Endothelial cell of umbilical vein (primary cell): ENCODE data around the gene SESN2. TPM values are rescaled to one million over a fixed set of nuclear protein-coding genes. Genes with fewer than 3 reads are reported as not detected.

Source experiments
- BruUV-seq: library from RNA; stranded (reverse); fragments of 400-500 nt; replicated peaks from 2 replicates; lab custom pipeline; 2021; lab: Mats Ljungman, UMichigan
- CTCF ChIA-PET: fragments of 300-600, 350-600 bp; sonication (Branson Sonifier 250); formaldehyde crosslinking; loops from one replicate; lab custom pipeline; 2021; ENCODE audit warnings: antibody characterized with exemption, inconsistent platforms; lab: Charles Lee
- POLR2A ChIA-PET: fragments of 300-600, 350-600 bp; sonication (Branson Sonifier 250); formaldehyde crosslinking; loops from one replicate; lab custom pipeline; 2021; ENCODE audit warnings: antibody characterized with exemption, inconsistent platforms; lab: Charles Lee
- DNase-seq: peaks from one replicate; pipeline ENCODE4 v3.0.0-alpha.2; 2011; ENCODE audit warnings: low read depth, low spot score
- FAIRE-seq: peaks from 2 replicates; lab custom pipeline; 2011; peaks lifted over from hg19 to GRCh38; lab: Jason Lieb, UNC
- H2AFZ ChIP-seq: 2 replicates; pipeline ENCODE4 v1.6.0; 2012; ENCODE audit warnings: low read depth, low read length, control low read depth, inconsistent platforms
- H3K27ac ChIP-seq: 2 replicates; pipeline ENCODE4 v1.5.1; 2011; ENCODE audit warnings: low read depth, mild to moderate bottlenecking, control low read depth, low read length, moderate library complexity; ENCODE audit not compliant: insufficient read depth
- H3K27me3 ChIP-seq, 2 experiments: 2 replicates each; pipeline versions ENCODE4 v1.6.0 to v1.6.1; 2011; ENCODE audit warnings: low read length in 2 of 2, mixed read lengths in 1 of 2; ENCODE audit not compliant: control insufficient read depth in 2 of 2, insufficient read depth in 2 of 2
- H3K36me3 ChIP-seq, 2 experiments: 2 replicates in 1 of 2; 3 replicates in 1 of 2; pipeline ENCODE4 v1.5.1; 2011; ENCODE audit warnings: low read length in 2 of 2, mild to moderate bottlenecking in 1 of 2, moderate library complexity in 1 of 2; ENCODE audit not compliant: control insufficient read depth in 2 of 2, insufficient read depth in 2 of 2; ENCODE audit errors: extremely low read depth in 1 of 2
- H3K4me1 ChIP-seq: 3 replicates; pipeline ENCODE4 v1.5.1; 2011; ENCODE audit warnings: mild to moderate bottlenecking, low read length; ENCODE audit not compliant: control insufficient read depth, insufficient read depth; ENCODE audit errors: extremely low read depth
- H3K4me2 ChIP-seq: 2 replicates; pipeline ENCODE4 v1.6.1; 2011; ENCODE audit warnings: low read length, control low read depth, mixed read lengths; ENCODE audit not compliant: insufficient read depth
- H3K4me3 ChIP-seq, 3 experiments: fragments of 200-600 bp in 1 of 3; sonication (generic), shearing (Covaris generic) in 1 of 3; replicated peaks in 1 of 3; 2 replicates each; pipeline ENCODE4 v1.5.1; 2011 to 2016; ENCODE audit warnings: control low read depth in 3 of 3, low read length in 3 of 3, mild to moderate bottlenecking in 2 of 3, inconsistent platforms in 1 of 3, low read depth in 1 of 3, moderate library complexity in 1 of 3; ENCODE audit not compliant: insufficient read depth in 1 of 3
- H3K79me2 ChIP-seq: 2 replicates; pipeline ENCODE4 v1.6.0; 2012; ENCODE audit warnings: low read length, inconsistent platforms; ENCODE audit not compliant: control insufficient read depth, insufficient read depth
- H3K9ac ChIP-seq: replicated peaks from 2 replicates; pipeline ENCODE3; 2011; ENCODE audit warnings: low read length, control low read depth; ENCODE audit not compliant: insufficient read depth; ENCODE audit errors: extremely low read depth
- H3K9me1 ChIP-seq: replicated peaks from 3 replicates; pipeline ENCODE4 v1.6.0; 2011; ENCODE audit warnings: mild to moderate bottlenecking, low read length; ENCODE audit not compliant: control insufficient read depth, insufficient read depth; ENCODE audit errors: extremely low read depth
- H3K9me3 ChIP-seq: replicated peaks from 2 replicates; pipeline ENCODE4 v1.5.1; 2012; ENCODE audit warnings: low read length, inconsistent platforms; ENCODE audit not compliant: control insufficient read depth, insufficient read depth
- H4K20me1 ChIP-seq: replicated peaks from 2 replicates; pipeline ENCODE3; 2011; ENCODE audit warnings: mild to moderate bottlenecking, low read length; ENCODE audit not compliant: control insufficient read depth, insufficient read depth; ENCODE audit errors: extremely low read depth
- CTCF ChIP-seq, 2 donors: IDR thresholded peaks; 1 replicate in 1 of 2; 2 replicates in 1 of 2; pipeline ENCODE4 v1.5.1; 2011; ENCODE audit warnings: low read length in 2 of 2, mild to moderate bottlenecking in 2 of 2, moderate library complexity in 2 of 2, control low read depth in 1 of 2, inconsistent platforms in 1 of 2, low read depth in 1 of 2; ENCODE audit not compliant: insufficient read depth in 1 of 2; ENCODE audit errors: extremely low read depth in 1 of 2
- EZH2 ChIP-seq: IDR thresholded peaks from 2 replicates; pipeline ENCODE4 v1.6.1; 2012; ENCODE audit warnings: borderline replicate concordance, low read depth, mild to moderate bottlenecking, moderate library complexity, low read length, inconsistent platforms; ENCODE audit not compliant: severe bottlenecking
- FOS ChIP-seq: IDR thresholded peaks from 2 replicates; pipeline ENCODE4 v1.6.1; 2011; ENCODE audit warnings: mild to moderate bottlenecking, low read length, moderate library complexity, borderline replicate concordance; ENCODE audit not compliant: insufficient read depth
- GATA2 ChIP-seq: IDR thresholded peaks from 2 replicates; pipeline ENCODE4 v1.7.0; 2011; ENCODE audit warnings: low read depth, mild to moderate bottlenecking, moderate library complexity, mixed read lengths, low read length; ENCODE audit not compliant: insufficient read length, insufficient read depth
- JUN ChIP-seq: IDR thresholded peaks from 2 replicates; pipeline ENCODE4 v1.6.1; 2011; ENCODE audit warnings: borderline replicate concordance, low read depth; ENCODE audit not compliant: insufficient read length, insufficient read depth
- MYC ChIP-seq: IDR thresholded peaks from one replicate; pipeline ENCODE4 v1.6.1; 2011; ENCODE audit warnings: mild to moderate bottlenecking, low read depth, low read length
- POLR2A ChIP-seq: IDR thresholded peaks from 2 replicates; pipeline ENCODE4 v1.6.1; 2012; ENCODE audit warnings: low read depth, mild to moderate bottlenecking, control low read depth, low read length
- dilution Hi-C: fragments of 300-500 bp; cut with MboI; formaldehyde crosslinking; loops from one replicate; pipeline ENCODE4 v1.15.0; 2019; ENCODE audit warnings: low sequenced_read_pairs; ENCODE audit not compliant: extremely low pct_ligation_motif_present
- intact Hi-C: fragments of 100-400 bp; cut with micrococcal nuclease; formaldehyde crosslinking; loops from one replicate; pipeline ENCODE4 v1.10.0; 2022
- polyA plus RNA-seq, 4 experiments: library from polyadenylated mRNA; depleted of rRNA in 3 of 4; stranded (reverse) in 3 of 4; unstranded in 1 of 4; fragments of >200 nt; gene quantifications; 2 replicates each; pipeline versions ENCODE4 v1.2.1 to v1.2.3, GENCODE V29; 2011 to 2012; ENCODE audit warnings: missing spikeins in 1 of 4
- total RNA-seq: library from RNA; stranded (reverse); gene quantifications from 2 replicates; pipeline ENCODE4 v1.2.3, GENCODE V29; 2021
- TF ChIP-seq, protein P1 (sequence below): IDR thresholded peaks from 2 replicates; pipeline ENCODE4 v1.6.1; 2011; ENCODE audit not compliant: insufficient read depth, insufficient read length

Gene SESN2
- total and polyA plus RNA-seq, 2 donors (not counting 3 experiments of a cell fraction or from before 2014, with no cell fraction given): 11.6 to 13.2 TPM

DNA sequence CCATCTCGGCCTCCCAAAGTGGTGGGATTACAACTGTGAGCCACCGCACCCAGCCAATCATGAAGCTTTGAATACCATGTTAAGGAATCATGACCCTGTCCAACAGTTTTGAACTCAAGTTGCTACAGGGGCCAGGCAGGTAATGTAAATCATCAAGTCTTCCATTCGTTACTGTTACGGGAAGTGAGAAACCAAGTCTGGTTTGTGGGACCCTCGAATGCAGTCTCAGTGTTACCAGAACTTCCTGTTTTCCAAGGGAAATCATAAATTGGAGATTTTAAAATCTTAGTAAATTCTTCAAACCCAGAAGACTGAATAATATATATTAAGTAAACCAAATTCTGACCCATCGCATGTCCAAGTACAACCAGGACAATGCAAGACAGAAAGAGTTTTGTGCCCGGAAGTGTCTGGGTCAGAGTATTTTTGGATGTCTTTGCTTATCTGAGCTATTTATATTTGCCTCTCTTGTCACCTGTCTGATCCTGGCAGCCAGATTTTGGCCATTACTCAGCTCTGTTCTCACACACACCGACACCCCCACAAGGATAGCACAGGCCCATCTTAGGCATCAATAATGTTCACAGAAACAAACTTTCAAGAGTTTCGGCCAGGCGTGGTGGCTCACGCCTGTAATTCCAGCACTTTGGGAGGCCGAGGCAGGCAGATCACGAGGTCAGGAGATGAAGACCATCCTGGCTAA lies 14.6 kb upstream of the SESN2 start:
- CTCF ChIA-PET: interaction anchor here (1.1 to 1.6 kb wide), 4 partner anchors 9 to 177 kb away, joined by 4 to 5 read pairs (median 4); no protein-coding TSS in a partner anchor
- intact Hi-C loops (no loop called here), dilution Hi-C loops (no loop called here)
- no peaks in the 10 kb centered on the region for H4K20me1 ChIP-seq
- POLR2A ChIA-PET: interaction anchor here (0.6 to 1.1 kb wide), 3 partner anchors 9 to 373 kb away, joined by 3 to 5 read pairs (median 4); partner anchors contain the start of gene ATP5IF1
- no peak overlapping the region for H3K4me3 ChIP-seq
- no TSS peak for BruUV-seq
- no peak overlapping the region for H3K4me2 ChIP-seq
- DNase-seq: no peak
- FAIRE-seq: peak; percentile 61
- peaks cover 2% of the 10 kb centered on the region for H3K79me2 ChIP-seq
- no peak overlapping the region for H3K9ac ChIP-seq
- TF ChIP-seq MYC (no peak), JUN (no peak), CTCF (IDR thresholded peaks at IDR 0.05; ENCODE audit: extremely low read depth in 1 of 2, insufficient read depth in 1 of 2, low read depth in 1 of 2, low read length in 2 of 2) (no peak), POLR2A (no peak), EZH2 (no peak), FOS (no peak), GATA2 (no peak)
- TF ChIP-seq, protein P1, sequence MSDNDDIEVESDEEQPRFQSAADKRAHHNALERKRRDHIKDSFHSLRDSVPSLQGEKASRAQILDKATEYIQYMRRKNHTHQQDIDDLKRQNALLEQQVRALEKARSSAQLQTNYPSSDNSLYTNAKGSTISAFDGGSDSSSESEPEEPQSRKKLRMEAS: no peak
- H3K27me3 ChIP-seq: no peaks in the 10 kb centered on the region
- no peak overlapping the region for H2AFZ ChIP-seq
- peaks cover 29% of the 10 kb centered on the region for H3K4me1 ChIP-seq
- no peak overlapping the region for H3K27ac ChIP-seq
- no peaks in the 10 kb centered on the region for H3K36me3 ChIP-seq
- no peaks in the 10 kb centered on the region for H3K9me3 ChIP-seq
- no peaks in the 10 kb centered on the region for H3K9me1 ChIP-seq
